Muscle layer of colon (tissue), 2 donors: ENCODE results near the gene SOX4.

ENCODE experiments used
- H3K27ac ChIP-seq: one replicate; pipeline ENCODE4 v1.7.0; 2013; ENCODE audit warnings: low read depth, mild to moderate bottlenecking, low read length, moderate library complexity
- H3K27me3 ChIP-seq, 2 donors: one replicate each; pipeline ENCODE4 v1.7.0; 2013; ENCODE audit warnings: low read length in 2 of 2, mild to moderate bottlenecking in 2 of 2; ENCODE audit not compliant: insufficient read depth in 2 of 2, control insufficient read depth in 1 of 2
- H3K36me3 ChIP-seq: one replicate; pipeline ENCODE4 v1.7.0; 2013; ENCODE audit warnings: mild to moderate bottlenecking, low read length; ENCODE audit not compliant: insufficient read depth
- H3K4me1 ChIP-seq: one replicate; pipeline ENCODE4 v1.7.0; 2013; ENCODE audit warnings: mild to moderate bottlenecking, low read length; ENCODE audit not compliant: insufficient read depth
- H3K4me3 ChIP-seq, 2 donors: one replicate each; pipeline ENCODE4 v1.7.0; 2013; ENCODE audit warnings: low read length in 2 of 2, low read depth in 1 of 2, mild to moderate bottlenecking in 1 of 2, moderate library complexity in 1 of 2
- H3K9ac ChIP-seq: one replicate; pipeline ENCODE4 v1.7.0; 2013; ENCODE audit warnings: low read length
- H3K9me3 ChIP-seq: one replicate; pipeline ENCODE4 v1.7.0; 2013; ENCODE audit warnings: mild to moderate bottlenecking, low read length
- donor health status: abdominal sarcoma.
- donor health status: Adenocarcinoma of cecum.

Gene SOX4

DNA sequence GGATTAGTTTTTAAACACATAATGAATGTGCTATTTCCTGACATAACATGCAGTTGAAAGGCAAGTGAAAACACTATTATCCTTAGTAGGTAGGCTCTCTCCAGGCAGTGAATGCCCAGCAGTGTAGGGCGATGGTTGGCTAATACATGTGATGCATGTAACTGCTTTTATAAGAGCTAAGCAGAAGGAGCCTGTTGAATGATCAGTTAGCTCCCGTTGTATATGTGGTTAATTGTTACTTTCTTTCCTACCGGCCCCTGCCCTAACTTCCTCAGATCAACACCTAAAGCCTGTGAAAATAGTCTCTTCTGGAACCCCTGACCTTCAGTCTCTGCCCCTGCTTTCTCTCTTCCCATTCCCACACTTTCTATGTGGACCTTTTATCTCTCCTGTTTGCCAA, 10.5 kb downstream of the SOX4 start:
- H3K27ac ChIP-seq = no peak overlapping the region
- peaks cover 5% of the 10 kb centered on the region for H3K4me1 ChIP-seq
- no peaks in the 10 kb centered on the region for H3K9me3 ChIP-seq
- no peaks in the 10 kb centered on the region for H3K36me3 ChIP-seq
- no peak overlapping the region for H3K9ac ChIP-seq
- H3K4me3 ChIP-seq = no peak overlapping the region
- H3K27me3 ChIP-seq = no peaks in the 10 kb centered on the region

DNA sequence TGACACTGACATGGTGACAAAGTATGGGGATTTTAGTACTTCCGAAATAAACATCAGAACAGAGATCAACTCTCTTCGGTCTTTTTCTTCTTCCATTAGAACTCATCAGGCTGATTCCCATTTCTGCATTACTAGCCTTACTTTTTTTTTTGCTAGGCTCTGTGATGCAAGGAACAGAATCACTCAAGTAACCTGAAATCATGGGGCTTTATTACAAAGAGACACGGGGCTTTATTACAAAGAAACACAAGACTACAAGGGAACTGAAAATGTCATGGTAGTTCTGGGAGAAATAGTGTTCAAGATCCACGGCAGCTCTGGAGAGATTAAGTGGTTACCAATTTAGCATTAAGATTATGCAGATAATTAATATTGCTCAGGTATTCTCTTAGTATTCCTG, 11.6 kb downstream of the SOX4 start:
- H3K9ac ChIP-seq = no peak overlapping the region
- no peaks in the 10 kb centered on the region for H3K36me3 ChIP-seq
- H3K27ac ChIP-seq = no peak overlapping the region
- H3K4me1 ChIP-seq = no peaks in the 10 kb centered on the region
- no peak overlapping the region for H3K4me3 ChIP-seq
- H3K9me3 ChIP-seq = no peaks in the 10 kb centered on the region
- H3K27me3 ChIP-seq = no peaks in the 10 kb centered on the region

DNA sequence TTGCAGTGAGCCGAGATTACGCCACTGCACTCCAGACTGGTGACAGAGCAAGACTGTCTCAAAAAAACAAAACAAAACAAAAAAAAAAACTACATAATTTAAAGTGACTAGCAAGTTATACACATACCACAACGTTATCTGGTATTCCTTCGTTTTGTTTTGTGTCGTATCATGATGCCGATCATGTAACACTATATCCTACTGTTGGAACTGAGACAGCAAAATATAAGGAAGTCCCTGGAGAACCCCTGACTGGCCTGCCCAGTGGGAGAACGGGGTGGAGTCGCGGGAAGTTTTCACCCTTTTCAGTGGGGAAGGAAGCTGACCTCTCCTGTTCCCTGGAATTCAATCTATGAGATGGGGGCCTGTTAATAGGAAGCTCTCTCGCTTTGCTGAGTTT, 15.1 kb downstream of the SOX4 start:
- H3K9me3 ChIP-seq = no peaks in the 10 kb centered on the region
- no peaks in the 10 kb centered on the region for H3K36me3 ChIP-seq
- H3K27me3 ChIP-seq = no peaks in the 10 kb centered on the region
- no peak overlapping the region for H3K4me3 ChIP-seq
- H3K9ac ChIP-seq = no peak overlapping the region
- H3K4me1 ChIP-seq = peaks cover 1% of the 10 kb centered on the region
- H3K27ac ChIP-seq = no peak overlapping the region

DNA sequence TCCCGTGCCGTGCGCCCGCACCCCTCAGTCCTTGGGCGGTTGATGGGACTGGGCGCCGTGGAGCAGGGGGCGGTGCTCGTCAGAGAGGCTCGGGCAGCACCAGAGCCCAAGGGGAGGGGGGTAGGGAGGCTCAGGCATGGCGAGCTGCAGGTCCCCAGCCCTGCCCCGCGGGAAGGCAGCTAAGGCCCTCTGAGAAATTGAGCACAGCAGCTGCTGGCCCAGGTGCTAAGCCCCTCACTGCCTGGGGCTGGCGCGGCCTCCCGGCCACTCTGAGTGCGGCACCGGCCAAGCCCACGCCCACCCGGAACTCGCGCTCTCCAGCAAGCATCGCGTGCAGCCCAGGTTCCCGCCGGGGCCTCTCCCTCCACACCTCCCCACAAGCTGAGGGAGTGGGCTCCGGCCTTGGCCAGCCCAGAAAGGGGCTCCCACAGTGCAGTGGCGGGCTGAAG, 16.4 kb downstream of the SOX4 start:
- H3K9me3 ChIP-seq = no peaks in the 10 kb centered on the region
- H3K4me1 ChIP-seq = peaks cover 7% of the 10 kb centered on the region
- no peak overlapping the region for H3K27ac ChIP-seq
- no peaks in the 10 kb centered on the region for H3K27me3 ChIP-seq
- H3K36me3 ChIP-seq = no peaks in the 10 kb centered on the region
- no peak overlapping the region for H3K4me3 ChIP-seq
- no peak overlapping the region for H3K9ac ChIP-seq

- H3K9me3 ChIP-seq = no peaks in the 10 kb centered on the region
- H3K27ac ChIP-seq = no peak overlapping the region
- no peaks in the 10 kb centered on the region for H3K36me3 ChIP-seq
- no peak overlapping the region for H3K9ac ChIP-seq
- no peak overlapping the region for H3K4me3 ChIP-seq
- H3K27me3 ChIP-seq = no peaks in the 10 kb centered on the region
- peaks cover 7% of the 10 kb centered on the region for H3K4me1 ChIP-seq
Observed at GRCh38 chr6:21610341-21610740, 16.8 kb downstream of the SOX4 start.

- H3K4me3 ChIP-seq = no peak overlapping the region
- H3K4me1 ChIP-seq = peaks cover 7% of the 10 kb centered on the region
- H3K27ac ChIP-seq = no peak overlapping the region
- no peaks in the 10 kb centered on the region for H3K27me3 ChIP-seq
- no peak overlapping the region for H3K9ac ChIP-seq
- no peaks in the 10 kb centered on the region for H3K9me3 ChIP-seq
- no peaks in the 10 kb centered on the region for H3K36me3 ChIP-seq
Observed at GRCh38 chr6:21611485-21611884, 17.9 kb downstream of the SOX4 start.

DNA sequence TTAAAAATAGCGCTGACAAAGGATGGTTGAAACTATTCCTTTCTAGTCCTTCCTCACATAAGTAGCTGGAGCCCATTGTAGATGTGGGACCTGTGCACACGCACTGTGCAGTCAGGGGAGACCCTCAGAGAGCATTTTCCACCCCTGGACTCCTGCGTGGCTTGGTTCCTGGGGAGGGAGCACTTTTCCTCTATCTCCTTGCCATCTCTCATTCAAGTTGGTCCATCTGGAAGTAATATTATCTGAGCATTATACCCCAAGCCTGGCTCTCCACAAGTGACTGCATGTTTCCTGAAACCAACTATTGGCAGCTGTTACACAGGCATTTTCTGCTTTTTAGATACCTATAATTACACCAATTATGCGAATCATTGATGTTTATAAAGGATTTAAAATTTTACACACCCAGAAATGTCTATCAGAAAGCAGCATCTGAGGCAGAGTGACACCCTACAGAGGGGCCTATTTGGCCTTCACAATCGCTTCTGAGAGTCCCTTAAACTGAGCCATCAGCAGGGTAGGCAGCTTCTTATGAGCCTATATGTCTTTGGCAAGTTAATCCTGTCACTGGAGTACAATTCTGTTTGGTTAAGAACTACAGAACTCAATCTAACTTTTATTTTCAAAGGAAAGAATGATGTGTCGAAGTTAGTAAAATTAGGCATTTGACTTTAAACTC, 18.7 kb downstream of the SOX4 start:
- no peaks in the 10 kb centered on the region for H3K36me3 ChIP-seq
- H3K4me1 ChIP-seq = peaks cover 7% of the 10 kb centered on the region
- no peak overlapping the region for H3K9ac ChIP-seq
- no peaks in the 10 kb centered on the region for H3K9me3 ChIP-seq
- H3K27ac ChIP-seq = no peak overlapping the region
- no peak overlapping the region for H3K4me3 ChIP-seq
- H3K27me3 ChIP-seq = no peaks in the 10 kb centered on the region

- Histone ChIP-seq H3K4me3 (no peak overlapping the region), H3K4me1 (peaks cover 7% of the 10 kb centered on the region), H3K36me3 (no peaks in the 10 kb centered on the region), H3K9me3 (no peaks in the 10 kb centered on the region), H3K27me3 (no peaks in the 10 kb centered on the region), H3K27ac (no peak overlapping the region), H3K9ac (no peak overlapping the region)
Observed at GRCh38 chr6:21613809-21614208, 20.3 kb downstream of the SOX4 start.

- no peak overlapping the region for H3K27ac ChIP-seq
- no peaks in the 10 kb centered on the region for H3K36me3 ChIP-seq
- no peak overlapping the region for H3K9ac ChIP-seq
- H3K4me1 ChIP-seq = peaks cover 7% of the 10 kb centered on the region
- no peaks in the 10 kb centered on the region for H3K27me3 ChIP-seq
- no peak overlapping the region for H3K4me3 ChIP-seq
- no peaks in the 10 kb centered on the region for H3K9me3 ChIP-seq
Observed at GRCh38 chr6:21614226-21614625, 20.7 kb downstream of the SOX4 start.

DNA sequence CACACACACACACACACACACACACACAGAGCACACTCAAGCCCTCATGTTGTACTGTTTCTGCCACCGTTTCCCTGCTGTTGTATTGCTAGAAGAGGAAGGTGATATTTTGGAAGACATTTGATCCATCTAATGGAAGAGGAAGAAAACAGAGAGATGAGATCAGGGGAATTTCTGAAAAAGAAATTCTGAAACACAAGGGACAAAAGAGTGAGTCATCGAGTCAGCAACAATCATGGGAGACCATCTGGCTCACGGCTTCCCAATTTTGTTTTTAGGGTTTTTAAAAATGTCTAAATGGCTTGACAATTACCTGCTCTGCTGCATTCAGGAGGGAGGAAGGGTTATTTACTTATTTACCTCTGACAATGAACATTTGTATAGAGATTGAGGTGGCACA, 22.0 kb downstream of the SOX4 start:
- Histone ChIP-seq H3K4me3 (no peak overlapping the region), H3K27ac (no peak overlapping the region), H3K9ac (no peak overlapping the region), H3K27me3 (no peaks in the 10 kb centered on the region), H3K36me3 (no peaks in the 10 kb centered on the region), H3K9me3 (no peaks in the 10 kb centered on the region), H3K4me1 (peaks cover 7% of the 10 kb centered on the region)

DNA sequence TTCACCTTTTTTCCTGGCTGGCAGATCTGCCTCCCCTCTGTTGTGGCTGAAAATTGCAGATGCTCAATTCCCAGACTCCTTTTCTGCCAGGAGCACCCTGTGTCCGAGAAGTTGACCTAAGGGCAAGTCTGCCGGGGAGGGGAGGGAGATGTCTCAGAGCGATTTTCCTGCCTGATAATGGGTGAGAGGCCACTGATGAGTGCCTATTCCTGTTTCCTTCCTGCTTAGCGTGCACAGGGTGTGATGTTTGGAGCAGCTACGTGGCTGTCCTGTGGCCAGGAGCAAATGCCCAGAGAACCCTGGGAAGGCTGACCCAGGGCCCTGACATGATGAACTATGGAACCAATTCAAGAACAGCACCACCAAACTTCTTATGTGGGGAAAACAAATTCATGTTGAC, 22.5 kb downstream of the SOX4 start:
- no peaks in the 10 kb centered on the region for H3K9me3 ChIP-seq
- no peak overlapping the region for H3K9ac ChIP-seq
- H3K27me3 ChIP-seq = no peaks in the 10 kb centered on the region
- peaks cover 7% of the 10 kb centered on the region for H3K4me1 ChIP-seq
- no peaks in the 10 kb centered on the region for H3K36me3 ChIP-seq
- H3K4me3 ChIP-seq = no peak overlapping the region
- H3K27ac ChIP-seq = no peak overlapping the region

DNA sequence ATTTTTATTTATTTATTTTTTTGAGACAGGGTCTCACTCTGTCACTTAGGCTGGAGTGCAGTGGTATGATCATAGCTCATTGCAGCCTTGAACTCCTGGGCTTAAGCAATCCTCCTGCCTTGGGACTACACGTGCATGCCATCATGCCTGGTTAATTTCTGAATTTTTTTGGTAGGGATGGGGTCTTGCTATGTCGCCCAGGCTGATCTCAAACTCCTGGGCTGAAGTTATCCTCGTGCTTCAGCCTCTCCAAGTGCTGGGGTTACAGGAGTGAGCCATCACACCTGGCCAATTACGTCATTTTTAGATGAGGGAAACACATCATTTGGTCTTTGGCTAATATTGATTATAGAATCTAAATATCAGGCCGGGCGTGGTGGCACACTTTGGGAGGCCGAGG, 32.1 kb downstream of the SOX4 start:
- Histone ChIP-seq H3K27ac (no peak overlapping the region), H3K4me1 (no peaks in the 10 kb centered on the region), H3K27me3 (no peaks in the 10 kb centered on the region), H3K36me3 (no peaks in the 10 kb centered on the region), H3K9me3 (no peaks in the 10 kb centered on the region), H3K4me3 (no peak overlapping the region), H3K9ac (no peak overlapping the region)
